Measurements from ENCODE around the gene RFC1. TPM values are rescaled to one million over a fixed set of nuclear protein-coding genes. Genes with fewer than 3 reads are reported as not detected.
A peak's percentile ranks its signal among the peaks of the same experiment; 100 is the strongest.

Gene RFC1
- total and polyA plus RNA-seq, 9 of the 15 experiments (the other 6 are each of a cell fraction or from before 2014, with no cell fraction given), result 16.8 to 85.6 (median 45.2) TPM

- H3K36me3 ChIP-seq (ENCODE audit: control insufficient read depth, insufficient read depth, low read length), result peaks cover 47% of the 10 kb centered on the region; the same call in 2 of the 3 replicates
- H4K20me1 ChIP-seq (replicated peaks; ENCODE audit: control insufficient read depth, insufficient read depth, low read length), result no peaks in the 10 kb centered on the region
- H3K4me1 ChIP-seq (replicated peaks in 1 of 2; ENCODE audit: control insufficient read depth in 2 of 2, insufficient read depth in 2 of 2, low read length in 2 of 2), result peaks cover 0 to 3% of the 10 kb centered on the region in 2 experiments; a peak in 2 of 5 replicates
- peak; percentile 69 for ATAC-seq
- 86% methylated on average over 2 of the region's 2 CpGs for WGBS (ENCODE audit: insufficient coverage, low coverage, missing lambda C conversion rate)
- H3K9me1 ChIP-seq (ENCODE audit: control insufficient read depth, insufficient read depth, low read length), result no peaks in the 10 kb centered on the region
- in situ Hi-C loops (cut with MboI), result no loop called here
- no peak overlapping the region for H2AFZ ChIP-seq (ENCODE audit: low read depth, low read length)
- TF ChIP-seq TFE3 (CRISPR knock-in tag; IDR thresholded peaks at IDR 0.05) (no peak), MYNN (IDR thresholded peaks at IDR 0.05) (peak; percentile 5; the same call in 1 of the 2 replicates), MYNN (CRISPR knock-in tag; IDR thresholded peaks at IDR 0.05) (no peak)
- no peak overlapping the region for H3K4me2 ChIP-seq (ENCODE audit: insufficient read depth, low read length)
- H3K79me2 ChIP-seq (ENCODE audit: control insufficient read depth, insufficient read depth, low read length), result no peaks in the 10 kb centered on the region
- ChIA-PET POLR2A (interaction anchor here (0.7 to 1.0 kb wide), 2 partner anchors 80 to 142 kb away, joined by 3 read pairs; partner anchors contain the start of gene RFC1), CTCF (ENCODE audit: low intra/inter-chr PET ratio) (no interaction called here)
- no peak overlapping the region for H3K4me3 ChIP-seq
- no peak for DNase-seq (ENCODE audit: extremely low read depth in 1 of 4, low spot score in 3 of 4)
- no peak overlapping the region for H3K27ac ChIP-seq (ENCODE audit: extremely low read depth, low read depth, low read length)
- FAIRE-seq, result no peak
- no TSS peak for BruUV-seq (replicated peaks)
- H3K9me3 ChIP-seq (replicated peaks; ENCODE audit: control insufficient read depth, insufficient read depth, low read depth, low read length), result no peaks in the 10 kb centered on the region
- no peaks in the 10 kb centered on the region for H3K27me3 ChIP-seq (ENCODE audit: control insufficient read depth in 2 of 2, insufficient read depth in 2 of 2, low read length in 2 of 2)
- intact Hi-C loops (cut with micrococcal nuclease), result no loop called here
- H3K9ac ChIP-seq (ENCODE audit: insufficient read depth in 1 of 2, low read depth in 2 of 2, low read length in 2 of 2), result no peak overlapping the region
These were observed 79.9 kb downstream of the RFC1 start for GRCh38 chr4:39286263-39286662.

GRCh38 chr4:39285853-39286252 is 80.3 kb downstream of the RFC1 start:
- DNase-seq (ENCODE audit: extremely low read depth in 1 of 4, low spot score in 3 of 4) (no peak), FAIRE-seq (no peak), ATAC-seq (no peak; the same call in none of the 3 replicates)
- peaks cover 0 to 3% of the 10 kb centered on the region in 2 experiments; a peak in 2 of 5 replicates for H3K4me1 ChIP-seq (replicated peaks in 1 of 2; ENCODE audit: control insufficient read depth in 2 of 2, insufficient read depth in 2 of 2, low read length in 2 of 2)
- in situ Hi-C loops (cut with MboI), result no loop called here
- H3K9ac ChIP-seq (ENCODE audit: insufficient read depth in 1 of 2, low read depth in 2 of 2, low read length in 2 of 2), result no peak overlapping the region
- H3K27me3 ChIP-seq (ENCODE audit: control insufficient read depth in 2 of 2, insufficient read depth in 2 of 2, low read length in 2 of 2), result no peaks in the 10 kb centered on the region
- CTCF ChIA-PET (ENCODE audit: low intra/inter-chr PET ratio), result no interaction called here
- H3K79me2 ChIP-seq (ENCODE audit: control insufficient read depth, insufficient read depth, low read length), result no peaks in the 10 kb centered on the region
- no peak overlapping the region for H3K27ac ChIP-seq (ENCODE audit: extremely low read depth, low read depth, low read length)
- H3K4me3 ChIP-seq, result no peak overlapping the region
- WGBS (ENCODE audit: insufficient coverage, low coverage, missing lambda C conversion rate), result 63% methylated on average over 2 of the region's 2 CpGs
- no peak overlapping the region for H2AFZ ChIP-seq (ENCODE audit: low read depth, low read length)
- POLR2A ChIA-PET, result interaction anchor here (0.7 to 1.5 kb wide), 2 partner anchors 9 to 142 kb away, joined by 3 read pairs; no protein-coding TSS in a partner anchor
- H3K4me2 ChIP-seq (ENCODE audit: insufficient read depth, low read length), result no peak overlapping the region
- no peaks in the 10 kb centered on the region for H3K9me1 ChIP-seq (ENCODE audit: control insufficient read depth, insufficient read depth, low read length)
- no TSS peak for BruUV-seq (replicated peaks)
- no peaks in the 10 kb centered on the region for H3K9me3 ChIP-seq (replicated peaks; ENCODE audit: control insufficient read depth, insufficient read depth, low read depth, low read length)
- intact Hi-C loops (cut with micrococcal nuclease), result no loop called here
- H4K20me1 ChIP-seq (replicated peaks; ENCODE audit: control insufficient read depth, insufficient read depth, low read length), result no peaks in the 10 kb centered on the region
- peaks cover 43% of the 10 kb centered on the region; the same call in 2 of the 3 replicates for H3K36me3 ChIP-seq (ENCODE audit: control insufficient read depth, insufficient read depth, low read length)
- no peak for TF ChIP-seq SMAD2 (IDR thresholded peaks at IDR 0.05; ENCODE audit: low read depth, low read length)
- no peak for TF ChIP-seq ZNF347 (CRISPR knock-in tag; IDR thresholded peaks at IDR 0.05; ENCODE audit: low read depth)
- TF ChIP-seq NCOR1 (IDR thresholded peaks at IDR 0.05), result no peak
- no peak for TF ChIP-seq CEBPG (CRISPR knock-in tag; IDR thresholded peaks at IDR 0.05)
- TF ChIP-seq CEBPG (tag; conservative IDR thresholded peaks at IDR 0.05 in 1 of 2, IDR thresholded peaks at IDR 0.05 in 1 of 2), result no peak
- peak; percentile 52; the same call in 1 of the 2 replicates for TF ChIP-seq NFE2 (IDR thresholded peaks at IDR 0.05; ENCODE audit: low read depth)
- TF ChIP-seq CBFA2T2 (conservative IDR thresholded peaks at IDR 0.05), result no peak
- no peak for TF ChIP-seq RAD51 (IDR thresholded peaks at IDR 0.05; ENCODE audit: borderline replicate concordance, low read depth)
- TF ChIP-seq NR1H2 (CRISPR knock-in tag; IDR thresholded peaks at IDR 0.05), result no peak
- no peak for TF ChIP-seq TEAD4 (IDR thresholded peaks at IDR 0.05; ENCODE audit: low read length)
- TF ChIP-seq TEAD4 (CRISPR knock-in tag; IDR thresholded peaks at IDR 0.05; ENCODE audit: borderline replicate concordance), result no peak
- peak; percentile 60 for TF ChIP-seq MAFG (tag; conservative IDR thresholded peaks at IDR 0.05)
- TF ChIP-seq COPS2 (conservative IDR thresholded peaks at IDR 0.05), result no peak
- TF ChIP-seq POLR2A (conservative IDR thresholded peaks at IDR 0.05), result no peak; the same call in 1 of the 2 replicates
- peak; percentile 59; the same call in 1 of the 2 replicates for TF ChIP-seq C11orf30 (IDR thresholded peaks at IDR 0.05; ENCODE audit: low read depth)
- peak; percentile 2; the same call in 1 of the 2 replicates for TF ChIP-seq MYNN (IDR thresholded peaks at IDR 0.05)
- no peak for TF ChIP-seq MYNN (CRISPR knock-in tag; IDR thresholded peaks at IDR 0.05)
